Sigmoid colon (tissue), 7 donors: Measurements from ENCODE around the gene LAMA4. TPM values are rescaled to one million over a fixed set of nuclear protein-coding genes. Genes with fewer than 3 reads are reported as not detected.

Source experiments
- DNase-seq: peaks from one replicate; pipeline ENCODE4 v3.0.0-alpha.2; 2019
- H3K27ac ChIP-seq, 4 donors: fragments of 200-600 bp; sonication (generic); one replicate each; pipeline ENCODE4 v1.5.1; 2016 to 2019; ENCODE audit warnings: mild to moderate bottlenecking in 1 of 4
- H3K27me3 ChIP-seq, 3 donors: fragments of 200-600 bp; sonication (generic); one replicate each; pipeline ENCODE4 v1.5.1; 2019; ENCODE audit warnings: mild to moderate bottlenecking in 1 of 3
- H3K36me3 ChIP-seq, 4 donors: fragments of 200-600 bp; sonication (generic); one replicate each; pipeline ENCODE4 v1.5.1; 2016 to 2019
- H3K4me1 ChIP-seq, 4 donors: fragments of 200-600 bp; sonication (generic); one replicate each; pipeline ENCODE4 v1.5.1; 2017 to 2019
- H3K4me3 ChIP-seq, 4 donors: fragments of 200-600 bp; sonication (generic); one replicate each; pipeline ENCODE4 v1.5.1; 2017 to 2019; ENCODE audit warnings: mild to moderate bottlenecking in 2 of 4, moderate library complexity in 1 of 4
- H3K9me3 ChIP-seq, 4 donors: fragments of 200-600 bp in 3 of 4; sonication (generic) in 3 of 4; one replicate each; pipeline versions ENCODE4 v1.5.1 to v1.6.1; 2013 to 2019
- EP300 ChIP-seq, 4 donors: sonication (generic); formaldehyde crosslinking; IDR thresholded peaks; one replicate each; pipeline ENCODE4 v1.6.1; 2017; ENCODE audit warnings: antibody characterized with exemption in 4 of 4
- POLR2A ChIP-seq, 2 donors: fragments of 450-650 bp; IDR thresholded peaks; one replicate each; pipeline ENCODE4 v1.6.1; 2016; ENCODE audit warnings: antibody characterized with exemption in 2 of 2, mild to moderate bottlenecking in 2 of 2, moderate library complexity in 2 of 2
- POLR2AphosphoS5 ChIP-seq, 4 donors: sonication (generic); formaldehyde crosslinking; IDR thresholded peaks; one replicate each; pipeline ENCODE4 v1.6.1; 2017; ENCODE audit warnings: antibody characterized with exemption in 4 of 4
- WGBS, 2 donors: extraction: QIAGEN DNeasy Blood & Tissue Kit; methylation state at CpG; one replicate each; pipeline ENCODE4 v1.1.7; 2013; 5-methylcytosine and 5-hydroxymethylcytosine counted together
- intact Hi-C: fragments of 100-400 bp; cut with DNase I; formaldehyde crosslinking; loops from one replicate; pipeline ENCODE4 v1.15.1; 2023
- polyA plus RNA-seq, 3 donors: library from polyadenylated mRNA; stranded (reverse); fragments of 200-250 nt; gene quantifications; one replicate each; pipeline ENCODE4 v1.2.3, GENCODE V29; 2013
- total RNA-seq, 4 donors: library from RNA; depleted of rRNA; stranded (reverse); fragments of >200 nt; gene quantifications; one replicate each; pipeline ENCODE4 v1.1.0, GENCODE V29; 2016
- TF ChIP-seq, protein P1 (sequence below), 4 experiments: fragments of 450-650 bp in 3 of 4; fragments of 200-600 bp in 1 of 4; IDR thresholded peaks; one replicate each; pipeline ENCODE4 v1.5.1; 2016 to 2019; ENCODE audit warnings: antibody characterized with exemption in 4 of 4, mild to moderate bottlenecking in 3 of 4, moderate library complexity in 2 of 4
- donor health status: healthy with polysubstance abuse.
- donor health status: Bipolar disorder and iron deficiency.
- donor health status: healthy.

The LAMA4 gene
- total and polyA plus RNA-seq, 7 donors = 6.9 to 225 (median 95.3) TPM

DNA sequence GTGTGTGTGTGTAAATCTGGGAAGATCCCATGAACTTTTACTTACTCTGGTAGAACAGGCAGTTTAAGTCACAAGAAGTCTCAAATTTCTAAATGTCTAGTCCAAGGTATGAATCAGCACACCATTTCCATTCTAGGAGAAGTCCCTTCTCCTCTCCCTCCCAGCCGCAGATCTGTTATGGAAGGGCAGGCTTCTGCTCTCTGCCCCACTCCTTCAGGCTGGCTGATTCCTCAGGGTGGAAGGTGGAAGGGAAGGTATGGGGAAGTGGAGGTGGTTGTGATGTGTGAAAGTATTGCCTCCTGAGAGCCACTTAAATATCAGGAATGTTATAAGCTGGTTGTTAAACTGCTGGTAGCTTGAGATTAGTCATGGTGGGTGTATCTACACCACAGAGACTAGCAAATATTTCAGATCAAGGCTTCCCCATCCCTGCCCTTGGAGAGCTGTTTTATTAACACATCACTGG is 44.5 kb upstream of the LAMA4 start:
- H3K27ac ChIP-seq = peak overlapping the region; percentile 55 to 64 (median 56)
- 77 to 89% methylated on average over 1 of the region's 1 CpG for WGBS, 2 donors
- H3K4me1 ChIP-seq = peaks cover 0 to 19% (median 16%) of the 10 kb centered on the region in 4 donors

DNA sequence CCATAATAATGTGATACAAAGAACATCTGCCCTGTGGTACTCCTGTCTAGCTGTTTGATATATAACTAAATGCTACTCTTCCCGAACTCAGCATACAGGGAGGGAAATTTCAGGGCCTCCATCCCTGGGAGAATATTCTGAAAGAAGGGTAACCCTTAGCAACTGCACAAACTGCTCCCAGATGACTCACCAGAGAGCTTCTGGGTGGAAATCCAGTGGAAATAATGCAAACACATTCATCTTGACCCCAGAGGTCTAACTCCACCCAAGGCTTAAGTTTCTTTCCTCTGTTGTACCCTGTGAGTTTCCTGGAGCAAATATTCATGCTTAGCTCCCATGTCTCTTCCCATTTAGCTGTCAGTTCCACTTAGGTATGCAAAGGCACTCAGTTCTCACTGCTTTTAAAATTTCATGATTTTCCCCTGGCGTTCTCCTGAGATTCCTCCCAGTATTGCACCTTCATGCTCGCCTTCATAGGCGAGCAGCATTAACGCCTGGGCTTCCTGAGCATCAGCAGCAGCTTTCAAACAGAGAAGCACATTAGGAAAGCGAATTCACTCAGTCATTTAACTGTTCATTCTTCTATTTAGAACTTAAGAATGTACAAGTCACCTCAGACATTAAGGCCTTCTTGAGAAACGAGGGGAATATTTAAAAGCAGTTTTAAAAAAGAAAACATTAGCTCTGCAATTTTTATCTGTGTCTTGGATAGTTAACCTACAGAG is 43.8 kb upstream of the LAMA4 start:
- intact Hi-C loops = no loop called here
- no peaks in the 10 kb centered on the region for H3K36me3 ChIP-seq
- no peak for DNase-seq
- TF ChIP-seq, protein P1, sequence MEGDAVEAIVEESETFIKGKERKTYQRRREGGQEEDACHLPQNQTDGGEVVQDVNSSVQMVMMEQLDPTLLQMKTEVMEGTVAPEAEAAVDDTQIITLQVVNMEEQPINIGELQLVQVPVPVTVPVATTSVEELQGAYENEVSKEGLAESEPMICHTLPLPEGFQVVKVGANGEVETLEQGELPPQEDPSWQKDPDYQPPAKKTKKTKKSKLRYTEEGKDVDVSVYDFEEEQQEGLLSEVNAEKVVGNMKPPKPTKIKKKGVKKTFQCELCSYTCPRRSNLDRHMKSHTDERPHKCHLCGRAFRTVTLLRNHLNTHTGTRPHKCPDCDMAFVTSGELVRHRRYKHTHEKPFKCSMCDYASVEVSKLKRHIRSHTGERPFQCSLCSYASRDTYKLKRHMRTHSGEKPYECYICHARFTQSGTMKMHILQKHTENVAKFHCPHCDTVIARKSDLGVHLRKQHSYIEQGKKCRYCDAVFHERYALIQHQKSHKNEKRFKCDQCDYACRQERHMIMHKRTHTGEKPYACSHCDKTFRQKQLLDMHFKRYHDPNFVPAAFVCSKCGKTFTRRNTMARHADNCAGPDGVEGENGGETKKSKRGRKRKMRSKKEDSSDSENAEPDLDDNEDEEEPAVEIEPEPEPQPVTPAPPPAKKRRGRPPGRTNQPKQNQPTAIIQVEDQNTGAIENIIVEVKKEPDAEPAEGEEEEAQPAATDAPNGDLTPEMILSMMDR (IDR thresholded peaks at IDR 0.05) = no peak
- TF ChIP-seq EP300 (IDR thresholded peaks at IDR 0.05) (no peak), POLR2AphosphoS5 (IDR thresholded peaks at IDR 0.05) (no peak), POLR2A (IDR thresholded peaks at IDR 0.05) (no peak)
- H3K9me3 ChIP-seq = no peaks in the 10 kb centered on the region
- H3K4me3 ChIP-seq = no peak overlapping the region
- H3K27me3 ChIP-seq = no peaks in the 10 kb centered on the region
- 69 to 73% methylated on average over 7 of the region's 7 CpGs for WGBS, 2 donors
- H3K27ac ChIP-seq = peak overlapping the region; percentile 55 to 64 (median 56)
- peaks cover 0 to 19% (median 16%) of the 10 kb centered on the region in 4 donors for H3K4me1 ChIP-seq

More for the DNA sequence above, 44.5 kb upstream of the LAMA4 start:
- TF ChIP-seq, protein P1 (IDR thresholded peaks at IDR 0.05) = no peak
- TF ChIP-seq POLR2AphosphoS5 (IDR thresholded peaks at IDR 0.05) = peak in 1 of 4 donors; percentile 14
- H3K36me3 ChIP-seq = no peaks in the 10 kb centered on the region
- DNase-seq = no peak
- no peaks in the 10 kb centered on the region for H3K9me3 ChIP-seq
- H3K4me3 ChIP-seq = no peak overlapping the region
- intact Hi-C loops = no loop called here
- H3K27me3 ChIP-seq = no peaks in the 10 kb centered on the region

DNA sequence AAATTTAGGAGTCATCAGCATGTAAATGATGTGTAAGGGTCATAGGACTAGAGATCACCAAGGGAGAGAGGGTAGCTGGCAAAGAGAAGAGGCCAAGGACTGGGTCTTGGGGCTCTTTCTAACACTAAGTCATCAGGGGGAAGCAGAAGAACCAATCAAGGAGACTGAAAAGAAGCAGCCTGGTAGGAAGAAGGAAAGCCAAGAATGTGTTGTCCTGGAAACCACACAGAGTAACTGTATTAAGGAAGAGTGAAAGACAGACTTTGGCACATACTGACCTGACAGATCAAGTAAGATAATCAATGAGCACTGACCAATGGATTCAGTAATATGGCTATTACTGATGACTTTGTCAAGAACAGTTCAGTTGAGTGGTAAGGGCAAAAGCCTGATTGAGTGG is 42.3 kb upstream of the LAMA4 start:
- Histone ChIP-seq H3K4me3 (no peak overlapping the region), H3K27ac (no peak overlapping the region), H3K36me3 (no peaks in the 10 kb centered on the region), H3K4me1 (peaks cover 0 to 19% (median 16%) of the 10 kb centered on the region in 4 donors), H3K27me3 (no peaks in the 10 kb centered on the region), H3K9me3 (no peaks in the 10 kb centered on the region)
- TF ChIP-seq, protein P1 (IDR thresholded peaks at IDR 0.05) = no peak
- no peak for TF ChIP-seq POLR2A (IDR thresholded peaks at IDR 0.05)
- TF ChIP-seq POLR2AphosphoS5 (IDR thresholded peaks at IDR 0.05) = no peak
- no peak for TF ChIP-seq EP300 (IDR thresholded peaks at IDR 0.05)
- DNase-seq = no peak
- intact Hi-C loops = no loop called here

DNA sequence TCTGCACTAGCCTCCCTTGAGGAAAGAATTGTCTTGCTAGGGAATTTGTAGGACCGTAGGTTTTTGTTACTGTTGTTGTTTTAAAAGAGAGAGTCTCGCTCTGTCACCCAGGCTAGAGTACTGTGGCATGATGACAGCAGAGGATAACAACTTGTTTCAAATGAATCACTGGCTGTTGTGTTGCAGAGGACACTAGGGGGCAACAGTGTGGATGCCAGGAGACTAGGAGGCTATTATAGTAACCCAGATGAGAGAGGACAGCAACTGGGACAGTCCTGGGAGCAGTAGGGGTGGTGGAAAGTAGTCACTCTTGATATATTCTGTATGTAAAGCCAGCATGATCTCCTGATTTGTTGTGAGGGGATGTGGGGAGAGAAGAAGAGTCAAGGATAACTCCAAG is 41.8 kb upstream of the LAMA4 start:
- Histone ChIP-seq H3K27me3 (no peaks in the 10 kb centered on the region), H3K27ac (no peak overlapping the region), H3K4me1 (peaks cover 0 to 19% (median 16%) of the 10 kb centered on the region in 4 donors), H3K36me3 (no peaks in the 10 kb centered on the region), H3K9me3 (no peaks in the 10 kb centered on the region), H3K4me3 (no peak overlapping the region)
- intact Hi-C loops = no loop called here
- no peak for DNase-seq
- 64 to 80% methylated on average over 2 of the region's 2 CpGs for WGBS, 2 donors
- no peak for TF ChIP-seq EP300 (IDR thresholded peaks at IDR 0.05)
- no peak for TF ChIP-seq POLR2A (IDR thresholded peaks at IDR 0.05)
- no peak for TF ChIP-seq POLR2AphosphoS5 (IDR thresholded peaks at IDR 0.05)
- TF ChIP-seq, protein P1 (IDR thresholded peaks at IDR 0.05) = no peak
